ENCODE results near the gene UBE2C.
"Not testable (repeated sequence)": the region's sequence is repeated elsewhere in the genome, so short reads cannot be mapped to it uniquely, and the experiment has no call there.

Gene UBE2C

GRCh38 chr20:45812157-45813005 is at the start of gene UBE2C:
Gene UBE2C (plus strand): TSS chr20:45812644. CDS start chr20:45812696, 52 bp downstream.
- DNase-seq (ENCODE audit: low read depth, low spot score), result peak; percentile 99

GRCh38 chr20:45764618-45765282 is 47.7 kb upstream of the UBE2C start:
- DNase-seq (ENCODE audit: low read depth, low spot score), result not testable (repeated sequence)

GRCh38 chr20:45765307-45765875 is 47.1 kb upstream of the UBE2C start:
- DNase-seq (ENCODE audit: low read depth, low spot score), result no peak

- DNase-seq (ENCODE audit: low read depth, low spot score), result no peak
These were observed 46.5 kb upstream of the UBE2C start for GRCh38 chr20:45765980-45766379.

- no peak for DNase-seq (ENCODE audit: low read depth, low spot score)
These were observed 44.0 kb upstream of the UBE2C start for GRCh38 chr20:45768479-45768878.

- peak; percentile 71 for DNase-seq (ENCODE audit: low read depth, low spot score)
These were observed 41.2 kb upstream of the UBE2C start for GRCh38 chr20:45771182-45771759.

- DNase-seq (ENCODE audit: low read depth, low spot score), result no peak
These were observed 39.8 kb upstream of the UBE2C start for GRCh38 chr20:45772693-45773092.

GRCh38 chr20:45774945-45775344 is 37.5 kb upstream of the UBE2C start:
- no peak for DNase-seq (ENCODE audit: low read depth, low spot score)

- DNase-seq (ENCODE audit: low read depth, low spot score), result no peak
These were observed 37.0 kb upstream of the UBE2C start for GRCh38 chr20:45775411-45775810.

- no peak for DNase-seq (ENCODE audit: low read depth, low spot score)
These were observed 35.5 kb upstream of the UBE2C start for GRCh38 chr20:45776931-45777330.

GRCh38 chr20:45779011-45779915 is 33.2 kb upstream of the UBE2C start:
- peak; percentile 67 for DNase-seq (ENCODE audit: low read depth, low spot score)

GRCh38 chr20:45780159-45780558 is 32.3 kb upstream of the UBE2C start:
- no peak for DNase-seq (ENCODE audit: low read depth, low spot score)

GRCh38 chr20:45781391-45781931 is 31.0 kb upstream of the UBE2C start:
- DNase-seq (ENCODE audit: low read depth, low spot score), result no peak

- no peak for DNase-seq (ENCODE audit: low read depth, low spot score)
These were observed 29.6 kb upstream of the UBE2C start for GRCh38 chr20:45782890-45783289.

GRCh38 chr20:45783656-45784294 is 28.7 kb upstream of the UBE2C start:
- DNase-seq (ENCODE audit: low read depth, low spot score), result no peak

GRCh38 chr20:45788351-45788750 is 24.1 kb upstream of the UBE2C start:
- DNase-seq (ENCODE audit: low read depth, low spot score), result no peak

GRCh38 chr20:45792317-45793118 is 19.9 kb upstream of the UBE2C start:
- DNase-seq (ENCODE audit: low read depth, low spot score), result no peak

- DNase-seq (ENCODE audit: low read depth, low spot score), result no peak
These were observed 15.9 kb upstream of the UBE2C start for GRCh38 chr20:45796337-45797065.

- not testable (repeated sequence) for DNase-seq (ENCODE audit: low read depth, low spot score)
These were observed 14.9 kb upstream of the UBE2C start for GRCh38 chr20:45797510-45797909.

Measured in brain pericyte (primary cell).